DMS 273 treated with DMSO at 0.1 percent for 48 hours (cell line): Measurements from ENCODE around the gene CHRNA4.

Experiments
- DNase-seq: peaks from one replicate; lab custom pipeline; 2025; lab: John Stamatoyannopoulos, UW

Gene CHRNA4

DNA sequence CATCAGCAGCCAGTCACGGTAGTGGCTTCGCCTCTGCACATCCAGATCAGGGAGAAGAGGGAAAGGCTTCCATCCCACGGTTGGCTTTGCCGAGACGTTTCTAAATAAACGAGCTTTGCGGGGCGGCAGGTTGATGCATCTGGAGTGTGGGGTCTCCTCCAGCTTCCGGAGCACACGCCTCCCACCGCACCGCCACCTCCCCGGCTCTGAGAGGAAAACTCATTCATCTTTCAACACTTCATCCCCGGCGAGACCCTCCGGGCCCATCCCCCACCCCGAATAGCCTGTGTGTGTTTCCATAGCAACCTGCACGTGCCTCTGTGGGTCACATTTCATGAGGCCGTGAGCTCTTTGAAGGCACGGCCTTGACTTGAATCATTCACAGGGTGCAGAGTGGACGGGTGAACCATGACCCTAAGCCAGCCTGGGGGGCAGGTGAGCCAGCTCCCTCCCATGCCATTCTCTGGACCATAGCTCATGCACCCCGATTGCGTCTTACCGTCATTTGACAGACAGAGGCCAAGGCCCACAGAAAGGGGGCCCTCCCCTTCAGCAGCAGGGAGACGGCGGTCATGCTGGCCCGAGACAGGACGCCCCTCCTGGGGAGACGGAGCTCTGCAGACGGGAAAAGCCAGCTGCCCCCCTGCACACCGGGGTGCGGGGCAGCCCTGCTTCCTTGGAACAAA lies 16.2 kb upstream of the CHRNA4 start:
- no peak for DNase-seq

DNA sequence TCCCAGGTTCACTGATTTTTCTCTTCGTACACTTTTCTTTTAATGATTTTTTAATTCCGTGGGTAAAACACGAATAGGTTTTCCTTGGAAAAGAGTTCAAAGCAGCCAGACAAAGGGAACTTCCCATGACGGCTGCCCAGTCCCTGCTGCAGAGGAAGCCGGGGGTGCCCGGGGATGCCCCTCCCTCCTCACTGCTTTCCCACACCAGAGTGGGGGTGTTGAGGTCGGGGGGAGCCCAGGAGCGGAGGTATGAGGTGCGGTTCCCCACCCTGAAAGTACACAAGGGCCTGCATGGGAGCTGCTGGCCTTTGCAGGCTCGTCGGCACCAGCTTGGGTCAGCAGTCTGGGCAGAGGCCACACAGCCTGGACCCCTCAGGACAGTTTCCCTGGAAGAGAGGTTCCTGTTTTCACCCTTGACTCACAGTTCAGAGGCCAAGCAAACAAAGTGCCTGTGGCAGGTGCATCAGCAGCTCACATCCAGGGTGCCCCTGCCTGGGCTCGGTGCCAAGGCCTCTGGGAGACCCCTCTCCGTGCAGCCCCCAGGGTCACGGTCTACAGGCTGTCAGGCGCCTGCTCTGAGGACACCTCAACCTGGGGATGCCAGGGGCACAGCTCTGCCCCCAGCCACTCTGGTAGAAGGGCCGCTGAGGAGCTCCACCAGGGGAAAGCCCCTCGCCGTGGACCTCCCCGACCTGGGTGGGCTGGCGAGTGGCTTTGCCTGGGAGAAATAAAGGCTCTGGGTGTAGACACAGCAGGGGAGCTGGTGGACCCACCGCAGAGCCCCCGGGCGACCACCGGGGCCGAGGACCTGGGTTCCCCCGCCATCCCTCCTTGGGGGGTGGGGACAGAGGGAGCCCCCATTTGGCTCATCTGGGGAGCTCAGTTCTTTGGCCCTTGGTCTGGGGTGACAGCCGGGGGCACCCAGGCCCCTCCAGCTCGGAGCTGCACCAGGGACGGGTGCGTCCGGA lies 15.4 kb upstream of the CHRNA4 start:
- no peak for DNase-seq

- no peak for DNase-seq
These were observed 14.3 kb upstream of the CHRNA4 start for GRCh38 chr20:63375438-63375837.

GRCh38 chr20:63374504-63374903 lies 13.4 kb upstream of the CHRNA4 start:
- no peak for DNase-seq

DNA sequence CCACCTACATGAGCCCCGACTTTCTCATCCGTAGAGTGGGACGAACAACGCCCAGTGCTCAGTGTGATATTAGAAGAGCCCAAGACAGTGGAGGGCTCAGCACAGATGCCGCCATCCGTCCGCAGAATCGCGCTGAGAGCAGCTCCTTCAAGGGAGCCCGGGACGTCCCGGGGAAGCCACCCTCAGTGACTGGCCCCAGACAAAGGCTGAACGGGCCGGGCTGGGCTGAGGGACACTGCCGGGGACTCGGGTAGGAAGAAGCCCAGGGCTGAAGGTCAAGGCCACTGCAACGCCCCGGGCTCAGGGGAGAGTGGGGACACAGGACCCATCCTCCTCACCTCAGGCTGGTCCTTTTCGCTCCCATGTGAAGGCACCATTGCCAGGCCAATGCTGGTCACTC lies 12.8 kb upstream of the CHRNA4 start:
- DNase-seq = no peak

- no peak for DNase-seq
These were observed 12.1 kb upstream of the CHRNA4 start for GRCh38 chr20:63372971-63373885.

DNA sequence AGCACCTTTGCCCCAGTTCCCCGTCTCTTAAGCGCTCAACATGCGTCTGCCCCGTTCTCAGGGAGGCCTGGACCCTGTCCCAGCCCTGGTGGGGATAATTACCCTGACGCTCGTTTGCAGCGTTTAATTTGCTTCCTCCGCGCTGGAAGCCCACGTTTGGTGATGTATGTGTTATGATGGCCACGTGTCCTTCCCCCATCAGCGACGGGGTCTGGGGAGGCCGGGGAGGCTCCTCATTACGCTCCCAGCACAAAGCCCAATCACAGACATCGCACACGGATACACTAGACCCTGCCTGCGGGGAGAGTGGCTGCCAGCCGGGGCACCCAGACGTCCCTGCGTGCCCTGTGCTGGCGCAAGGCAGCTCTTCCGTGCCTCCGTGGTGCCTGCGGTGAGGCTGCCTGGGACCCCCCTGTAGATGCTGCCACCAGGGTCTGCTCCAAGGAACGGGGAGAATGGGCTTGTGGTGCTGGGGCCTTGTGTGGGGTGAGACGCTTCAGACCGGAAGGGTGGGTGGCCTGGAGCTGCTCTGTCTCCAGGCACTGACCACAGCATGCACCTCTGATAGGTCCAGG lies 10.2 kb upstream of the CHRNA4 start:
- DNase-seq = no peak

- peak; percentile 50 for DNase-seq
These were observed 9.6 kb upstream of the CHRNA4 start for GRCh38 chr20:63370618-63371187.

GRCh38 chr20:63369724-63370617 lies 8.8 kb upstream of the CHRNA4 start:
- DNase-seq = no peak

- no peak for DNase-seq
These were observed 7.9 kb upstream of the CHRNA4 start for GRCh38 chr20:63369024-63369530.

- DNase-seq = no peak
These were observed 7.0 kb upstream of the CHRNA4 start for GRCh38 chr20:63368151-63368550.

- DNase-seq = no peak
These were observed 6.4 kb upstream of the CHRNA4 start for GRCh38 chr20:63367446-63368055.

DNA sequence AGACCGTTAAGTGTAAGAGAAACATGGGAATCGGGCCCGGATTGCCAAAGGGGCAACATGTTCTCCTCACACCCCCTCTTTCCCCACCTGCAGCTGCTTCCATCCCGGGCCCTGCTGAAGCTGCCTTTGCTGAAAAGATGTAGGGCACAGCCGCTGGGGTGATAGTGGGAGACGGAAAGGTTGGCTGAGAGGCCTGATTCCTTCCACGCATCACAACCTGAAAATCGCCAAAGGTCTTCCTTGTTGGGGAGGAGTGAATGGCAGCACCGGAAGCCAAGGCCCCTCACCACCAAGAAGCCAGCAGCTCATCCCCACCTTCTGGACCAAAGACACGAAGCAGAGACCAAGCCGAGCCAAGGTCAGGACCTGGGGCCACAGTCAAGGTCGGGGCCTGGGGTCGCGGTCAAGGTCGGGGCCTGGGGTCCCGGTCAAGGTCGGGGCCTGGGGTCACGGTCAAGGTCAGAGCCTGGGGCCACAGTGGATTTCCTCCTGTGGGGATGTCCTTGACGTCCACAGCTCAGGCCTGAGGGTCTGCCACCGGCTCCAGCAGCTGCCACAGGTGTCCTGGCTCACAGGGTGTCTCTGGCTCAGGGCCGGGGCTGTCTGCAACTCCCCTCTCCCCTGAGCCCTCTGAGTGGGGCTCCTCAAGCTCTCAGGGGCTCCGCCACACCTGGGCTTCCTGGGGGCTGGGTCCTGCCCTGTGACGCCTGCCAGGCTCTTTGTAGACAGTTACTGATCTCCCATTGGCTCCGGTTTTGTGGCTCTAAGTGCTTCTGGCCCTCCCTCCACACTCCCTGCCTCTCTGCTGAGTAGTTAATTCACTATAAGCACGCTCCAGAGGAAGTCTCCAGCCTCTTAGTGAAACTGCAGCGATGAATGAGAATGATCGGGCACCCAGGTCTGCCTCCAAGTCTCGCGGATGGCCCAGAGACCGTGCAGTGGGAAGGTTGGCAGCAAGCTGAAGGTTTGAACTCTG lies 5.5 kb upstream of the CHRNA4 start:
- DNase-seq = no peak

DNA sequence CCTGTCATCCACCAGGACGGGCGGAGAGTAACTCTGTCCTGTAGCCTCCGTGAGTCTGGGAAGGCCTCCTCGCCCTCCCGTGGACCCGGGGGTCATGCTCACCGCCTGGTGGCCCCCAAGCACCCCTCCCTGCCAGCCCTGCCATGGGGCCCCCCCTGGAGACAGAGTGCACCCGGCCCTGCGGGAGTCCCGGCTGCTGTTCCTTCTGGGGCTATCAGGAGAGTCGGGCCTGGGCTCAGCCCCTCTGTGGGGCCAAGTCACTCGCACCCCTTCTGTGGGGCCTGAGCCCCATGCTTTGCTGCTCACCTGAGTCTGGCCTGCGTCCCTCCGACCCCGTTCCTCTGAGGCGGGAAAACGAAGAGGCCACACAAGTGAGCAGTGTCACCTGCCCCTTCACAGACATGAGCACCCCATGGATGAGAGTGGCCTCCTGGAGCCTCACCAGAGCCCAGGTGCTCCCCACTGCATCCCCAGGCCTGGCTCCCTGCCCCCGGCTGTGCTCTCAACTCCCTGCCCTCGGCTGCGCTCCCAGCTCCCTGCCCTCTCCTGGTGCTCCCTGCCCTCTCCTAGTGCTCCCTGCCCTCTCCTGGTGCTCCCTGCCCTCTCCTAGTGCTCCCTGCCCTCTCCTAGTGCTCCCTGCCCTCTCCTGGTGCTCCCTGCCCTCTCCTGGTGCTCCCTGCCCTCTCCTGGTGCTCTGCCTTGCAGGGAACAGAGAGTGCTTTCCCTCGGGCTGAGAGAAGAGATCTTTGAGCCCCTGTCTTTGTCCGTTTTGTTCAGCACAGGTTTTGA lies 4.6 kb upstream of the CHRNA4 start:
- no peak for DNase-seq

DNA sequence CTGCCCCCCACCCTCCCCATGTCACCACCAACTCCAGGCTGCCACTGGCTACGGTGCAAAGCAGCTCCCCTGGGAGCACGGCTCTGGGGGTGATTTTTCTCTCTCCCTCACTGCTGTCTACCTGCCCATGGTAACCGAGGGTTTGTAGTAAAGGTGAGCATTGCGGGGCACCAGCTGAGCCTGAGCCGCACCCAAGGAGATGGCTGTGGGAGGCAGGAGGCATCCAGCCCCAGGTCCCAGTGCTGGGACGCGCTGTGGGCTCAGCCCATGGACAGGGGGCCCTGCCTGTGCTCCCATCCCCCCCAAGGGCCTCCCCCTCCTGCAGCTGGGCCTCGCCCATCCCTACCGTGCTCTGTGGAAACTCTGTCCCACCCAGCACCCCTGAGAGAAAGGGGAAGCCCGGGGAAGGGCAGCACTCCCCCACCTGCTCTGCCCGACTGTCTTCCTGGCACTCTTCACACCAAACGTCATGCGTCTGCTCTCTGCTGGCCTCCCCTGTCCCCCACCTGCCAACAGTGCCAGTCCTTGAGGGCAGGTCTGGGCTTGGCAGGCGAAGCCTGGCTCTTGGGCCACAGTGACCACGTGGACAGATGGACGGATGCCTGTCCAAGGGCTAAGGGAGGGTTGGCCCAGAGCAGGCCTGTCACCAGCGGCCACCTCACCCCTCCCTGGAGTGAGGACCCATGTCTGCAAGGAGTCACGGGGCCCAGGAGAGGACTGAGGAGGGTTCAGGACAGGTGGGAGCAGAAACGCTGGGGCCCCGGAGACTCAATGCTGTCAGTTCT lies 3.8 kb upstream of the CHRNA4 start:
- DNase-seq = no peak

GRCh38 chr20:63363981-63364561 lies 2.9 kb upstream of the CHRNA4 start:
- DNase-seq = no peak
